IPS DF 6.9 (cell line): ENCODE measurements around the gene COL2A1.

Experiments used
- DNase-seq: peaks from one replicate; pipeline ENCODE4 v3.0.0-alpha.2; 2013; ENCODE audit warnings: low read depth, low spot score
- H3K27ac ChIP-seq: one replicate; pipeline ENCODE4 v1.5.1; 2013; ENCODE audit warnings: low read length, control low read depth
- H3K27me3 ChIP-seq: 2 replicates; pipeline ENCODE4 v1.6.1; 2013; ENCODE audit warnings: mild to moderate bottlenecking, low read length; ENCODE audit not compliant: control insufficient read depth, insufficient read depth
- H3K36me3 ChIP-seq: 2 replicates; pipeline ENCODE4 v1.6.1; 2013; ENCODE audit warnings: low read length; ENCODE audit not compliant: control insufficient read depth, insufficient read depth
- H3K4me1 ChIP-seq: 2 replicates; pipeline ENCODE4 v1.6.1; 2013; ENCODE audit warnings: low read length; ENCODE audit not compliant: control insufficient read depth, insufficient read depth
- H3K4me3 ChIP-seq: 2 replicates; pipeline ENCODE4 v1.5.1; 2013; ENCODE audit warnings: mild to moderate bottlenecking, low read length
- H3K9me3 ChIP-seq: 2 replicates; pipeline ENCODE4 v1.6.1; 2013; ENCODE audit warnings: low read length, inconsistent platforms; ENCODE audit not compliant: control insufficient read depth, insufficient read depth
- WGBS: extraction: QIAGEN DNeasy Blood & Tissue Kit; methylation state at CpG from one replicate; pipeline ENCODE4 v1.1.7; 2013; ENCODE audit warnings: mixed read lengths, missing lambda C conversion rate; ENCODE audit not compliant: insufficient read length, insufficient coverage; 5-methylcytosine and 5-hydroxymethylcytosine counted together

COL2A1 gene

DNA sequence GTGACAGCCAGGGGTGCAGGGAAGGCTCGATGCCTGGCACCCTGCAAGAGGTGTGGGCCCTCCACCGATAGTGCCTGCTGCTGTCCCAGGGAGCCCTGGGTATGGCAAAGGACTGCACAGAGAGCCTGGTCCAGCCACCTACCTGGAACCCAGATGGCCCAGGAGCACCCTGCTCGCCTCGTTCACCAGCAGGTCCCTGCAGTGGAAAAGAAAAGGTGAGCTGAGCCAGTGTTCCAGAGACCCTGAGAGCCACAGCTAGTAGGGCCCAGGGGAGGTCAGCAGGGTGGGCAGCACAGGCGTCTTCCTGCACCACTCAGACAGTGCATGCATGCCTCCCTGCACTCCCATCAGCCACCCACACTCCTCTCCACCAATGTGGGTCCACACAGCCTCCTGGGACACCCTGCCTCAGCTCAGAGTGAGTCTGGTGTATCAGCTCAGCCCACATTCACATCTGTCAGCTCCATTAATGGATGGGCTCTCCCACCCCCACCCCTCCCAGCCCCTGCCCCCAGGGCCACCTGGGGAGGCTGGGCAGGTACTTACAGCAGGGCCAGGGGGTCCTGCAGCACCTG, 20.6 kb downstream of the COL2A1 start:
- no peak for DNase-seq

DNA sequence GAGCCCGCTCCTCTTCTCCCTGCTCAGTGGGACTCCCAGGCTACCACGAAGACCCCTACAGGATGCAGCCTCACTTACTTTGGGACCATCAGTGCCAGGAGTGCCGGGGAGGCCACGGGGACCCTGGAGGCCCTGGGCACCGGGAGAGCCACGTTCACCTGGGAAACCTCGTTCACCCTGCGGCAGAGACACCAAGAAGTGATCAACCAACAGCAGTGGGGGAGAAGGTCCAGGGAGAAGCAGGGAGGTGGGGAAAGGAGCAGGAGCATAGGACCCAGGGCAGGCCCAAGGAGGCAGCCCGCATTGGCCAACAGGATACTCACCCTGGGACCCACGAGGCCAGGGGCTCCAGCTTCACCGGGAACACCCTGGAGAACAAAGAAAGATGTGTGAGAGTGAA, 21.5 kb downstream of the COL2A1 start:
- WGBS: no CpG with 5 or more reads among the region's 11 CpGs
- Histone ChIP-seq H3K36me3 (no peaks in the 10 kb centered on the region), H3K4me3 (no peak overlapping the region), H3K27me3 (no peaks in the 10 kb centered on the region), H3K9me3 (no peaks in the 10 kb centered on the region), H3K27ac (no peak overlapping the region), H3K4me1 (no peaks in the 10 kb centered on the region)
- DNase-seq: no peak

More for the DNA sequence above, 20.6 kb downstream of the COL2A1 start:
- H3K4me1 ChIP-seq: no peaks in the 10 kb centered on the region
- H3K27me3 ChIP-seq: no peaks in the 10 kb centered on the region
- no peak overlapping the region for H3K4me3 ChIP-seq
- no peak overlapping the region for H3K27ac ChIP-seq
- no CpG with 5 or more reads among the region's 5 CpGs for WGBS
- H3K9me3 ChIP-seq: no peaks in the 10 kb centered on the region
- H3K36me3 ChIP-seq: no peaks in the 10 kb centered on the region

DNA sequence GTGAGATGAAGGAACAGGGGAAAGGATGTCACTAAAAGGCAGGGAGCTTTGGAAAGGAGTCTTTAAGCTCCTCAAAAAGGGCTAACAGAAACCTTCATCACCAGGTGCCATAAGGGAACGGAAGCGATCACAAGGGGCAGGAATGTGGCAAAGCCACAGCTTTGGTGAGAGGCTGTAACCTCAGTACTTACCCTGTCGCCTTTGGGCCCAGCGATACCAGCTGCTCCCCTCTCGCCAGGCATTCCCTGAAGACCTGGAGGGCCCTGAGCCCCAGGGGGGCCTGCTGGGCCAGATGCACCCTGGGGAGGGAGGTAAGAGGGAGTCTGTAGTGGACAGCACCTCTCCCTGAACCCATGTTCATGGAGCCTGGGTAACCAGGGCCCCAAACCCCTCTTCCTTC, 22.0 kb downstream of the COL2A1 start:
- no peak for DNase-seq
- H3K36me3 ChIP-seq: no peaks in the 10 kb centered on the region

DNA sequence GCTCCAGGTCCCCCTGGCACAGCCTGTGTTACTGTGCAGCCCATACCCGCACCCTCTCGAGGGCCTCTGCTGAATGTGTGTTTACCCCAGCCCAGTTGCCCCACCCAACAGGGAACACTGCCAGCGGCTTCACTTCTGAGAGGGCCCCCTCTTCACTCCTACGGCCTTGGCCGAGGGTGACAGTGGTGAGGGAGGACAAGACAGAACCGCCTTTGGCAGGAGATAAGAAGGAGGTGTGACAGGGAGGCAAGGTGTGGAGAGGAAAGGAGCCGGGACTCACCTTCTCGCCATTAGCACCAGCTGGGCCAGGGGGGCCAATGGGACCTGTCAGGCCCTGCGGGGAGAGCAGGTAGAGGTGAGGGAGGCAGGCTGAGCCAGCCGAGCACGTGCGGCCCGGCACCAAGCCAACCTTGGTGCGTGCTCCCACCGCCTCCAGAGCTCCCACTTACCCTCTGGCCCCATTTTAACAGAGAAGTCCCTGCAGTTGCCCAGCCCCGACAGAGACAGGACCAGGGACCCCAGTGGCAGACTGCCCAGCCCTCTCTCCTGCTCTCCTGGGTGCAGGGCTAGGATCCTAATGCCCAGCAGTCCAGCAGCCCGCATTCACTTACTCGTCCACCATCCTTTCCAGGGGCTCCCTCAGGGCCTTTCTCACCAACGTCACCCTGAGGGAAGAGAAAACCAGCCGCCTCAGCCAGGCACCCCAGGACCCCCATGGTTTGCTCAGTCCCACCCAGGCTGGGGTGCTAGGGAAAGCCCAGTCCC, 22.6 kb downstream of the COL2A1 start:
- H3K4me3 ChIP-seq: no peak overlapping the region
- no peaks in the 10 kb centered on the region for H3K9me3 ChIP-seq
- no peaks in the 10 kb centered on the region for H3K27me3 ChIP-seq
- no peak for DNase-seq
- no peaks in the 10 kb centered on the region for H3K4me1 ChIP-seq
- no peaks in the 10 kb centered on the region for H3K36me3 ChIP-seq
- no peak overlapping the region for H3K27ac ChIP-seq
- WGBS: no CpG with 5 or more reads among the region's 20 CpGs

More for the DNA sequence above, 22.0 kb downstream of the COL2A1 start:
- H3K4me1 ChIP-seq: no peaks in the 10 kb centered on the region
- H3K9me3 ChIP-seq: no peaks in the 10 kb centered on the region
- WGBS: no CpG with 5 or more reads among the region's 5 CpGs
- H3K27ac ChIP-seq: no peak overlapping the region
- no peaks in the 10 kb centered on the region for H3K27me3 ChIP-seq
- H3K4me3 ChIP-seq: no peak overlapping the region

DNA sequence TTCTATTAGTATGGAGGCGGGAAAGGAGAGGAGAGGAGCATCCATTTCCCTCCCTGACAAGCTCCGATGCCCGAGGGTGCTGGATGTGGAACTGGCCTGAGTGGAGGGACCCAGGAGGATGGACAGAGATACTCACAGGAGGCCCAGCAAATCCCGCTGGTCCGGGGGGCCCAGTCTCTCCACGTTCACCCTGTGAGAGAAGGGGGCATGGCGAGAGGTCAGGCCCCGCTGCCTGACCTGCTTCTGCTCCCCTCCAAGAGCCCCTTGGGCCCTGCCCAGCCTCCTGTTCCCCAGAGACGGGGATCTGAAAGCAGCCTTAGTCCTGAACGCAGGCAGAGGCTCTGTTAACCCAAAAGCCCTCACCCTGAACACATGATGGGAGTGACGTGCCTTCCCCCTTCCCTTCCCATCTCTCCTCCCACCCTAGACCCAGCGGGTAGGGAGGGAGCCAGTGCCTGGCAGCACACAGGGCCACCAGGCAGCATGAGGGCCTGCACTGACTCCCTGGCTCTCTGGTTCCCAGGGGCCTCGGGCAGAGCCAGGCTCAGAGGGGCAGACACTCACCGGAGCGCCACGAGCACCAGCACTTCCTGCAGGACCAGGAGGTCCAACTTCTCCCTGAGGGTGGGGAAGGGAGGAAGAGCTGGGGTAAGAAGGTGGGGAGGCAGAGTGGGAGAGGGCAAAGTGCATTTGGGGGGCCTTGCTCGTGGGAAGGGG, 23.3 kb downstream of the COL2A1 start:
- no peak overlapping the region for H3K27ac ChIP-seq
- H3K4me3 ChIP-seq: no peak overlapping the region
- no CpG with 5 or more reads among the region's 17 CpGs for WGBS
- H3K27me3 ChIP-seq: no peaks in the 10 kb centered on the region
- DNase-seq: no peak
- no peaks in the 10 kb centered on the region for H3K4me1 ChIP-seq
- no peaks in the 10 kb centered on the region for H3K9me3 ChIP-seq
- no peaks in the 10 kb centered on the region for H3K36me3 ChIP-seq

DNA sequence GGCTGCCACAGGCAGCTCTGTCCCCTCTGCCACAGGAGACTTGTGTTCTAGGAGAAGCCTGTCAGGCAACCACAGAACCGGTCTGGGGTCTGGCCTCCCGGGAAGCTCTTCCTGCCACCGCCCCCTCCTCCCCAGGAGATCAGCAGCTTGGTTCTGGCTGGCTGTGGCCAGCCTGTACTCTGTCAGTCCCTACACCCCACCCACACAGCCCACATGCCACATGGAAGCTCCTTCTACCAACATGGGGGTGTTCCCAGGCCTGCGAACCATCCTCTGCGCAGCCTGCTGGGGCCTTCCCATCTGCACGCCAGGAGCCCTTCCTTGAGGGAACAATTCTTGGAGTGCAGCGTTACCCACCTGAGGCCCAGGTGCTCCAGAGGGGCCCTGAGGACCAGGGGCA, 24.1 kb downstream of the COL2A1 start:
- Histone ChIP-seq H3K4me1 (no peaks in the 10 kb centered on the region), H3K27ac (no peak overlapping the region), H3K9me3 (no peaks in the 10 kb centered on the region), H3K36me3 (no peaks in the 10 kb centered on the region), H3K27me3 (no peaks in the 10 kb centered on the region), H3K4me3 (no peak overlapping the region)
- no CpG with 5 or more reads among the region's 7 CpGs for WGBS
- no peak for DNase-seq

DNA sequence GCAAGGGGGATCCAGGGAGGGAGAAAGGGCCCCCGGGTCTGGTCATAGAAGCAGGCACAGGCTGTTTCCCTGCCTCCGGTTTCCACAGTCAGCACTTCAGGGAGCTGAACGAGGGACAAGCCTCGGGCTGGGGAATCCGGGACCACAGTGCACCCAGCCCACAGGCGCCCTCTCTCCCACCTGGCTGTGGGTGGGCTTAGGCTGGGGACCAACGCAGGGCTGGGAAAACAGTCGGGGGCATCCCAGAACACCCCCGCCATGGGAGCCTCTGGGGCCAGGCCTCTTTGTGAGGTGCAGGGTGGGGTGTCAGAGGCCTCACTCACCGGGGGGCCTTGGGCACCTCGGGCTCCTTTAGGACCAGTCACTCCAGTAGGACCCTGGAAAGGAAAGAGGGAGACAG, 24.6 kb downstream of the COL2A1 start:
- WGBS: no CpG with 5 or more reads among the region's 11 CpGs
- no peak for DNase-seq
- Histone ChIP-seq H3K4me1 (no peaks in the 10 kb centered on the region), H3K4me3 (no peak overlapping the region), H3K27ac (no peak overlapping the region), H3K27me3 (no peaks in the 10 kb centered on the region), H3K9me3 (no peaks in the 10 kb centered on the region), H3K36me3 (no peaks in the 10 kb centered on the region)

DNA sequence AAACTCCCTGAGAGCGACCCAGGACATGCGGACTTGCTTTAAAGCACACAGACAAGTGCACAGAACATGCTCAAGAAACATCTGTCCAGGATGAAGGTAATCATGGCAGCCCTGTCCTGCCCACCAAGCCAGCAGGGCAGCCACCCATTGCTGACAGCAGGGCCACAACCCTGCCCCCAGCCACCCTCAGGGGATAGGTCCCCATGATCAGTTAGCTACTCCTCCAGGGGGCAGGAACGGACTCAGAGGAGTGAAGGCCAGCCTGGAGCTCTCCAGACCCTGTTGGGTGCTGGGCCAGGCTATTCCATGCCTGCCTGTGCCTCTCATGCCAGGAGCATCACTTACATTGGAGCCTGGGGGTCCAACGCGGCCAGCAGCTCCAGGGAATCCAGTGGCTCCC, 25.1 kb downstream of the COL2A1 start:
- no CpG with 5 or more reads among the region's 5 CpGs for WGBS
- Histone ChIP-seq H3K36me3 (no peaks in the 10 kb centered on the region), H3K4me1 (no peaks in the 10 kb centered on the region), H3K27me3 (no peaks in the 10 kb centered on the region), H3K9me3 (no peaks in the 10 kb centered on the region), H3K27ac (no peak overlapping the region), H3K4me3 (no peak overlapping the region)
- no peak for DNase-seq

DNA sequence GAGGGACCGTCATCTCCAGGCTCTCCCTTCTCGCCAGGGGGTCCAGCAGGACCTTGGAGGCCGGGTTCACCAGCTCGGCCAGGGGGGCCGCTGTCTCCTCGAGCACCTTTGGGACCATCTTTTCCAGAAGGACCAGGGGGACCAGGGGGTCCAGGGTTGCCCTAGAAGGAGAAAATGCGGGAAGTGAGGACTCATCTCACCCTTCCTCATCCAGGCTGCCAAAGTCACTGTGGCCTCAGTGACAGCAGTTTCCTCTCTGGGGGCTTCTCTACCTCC, 25.7 kb downstream of the COL2A1 start:
- no peaks in the 10 kb centered on the region for H3K27me3 ChIP-seq
- no peak for DNase-seq
- no CpG with 5 or more reads among the region's 7 CpGs for WGBS
- no peaks in the 10 kb centered on the region for H3K36me3 ChIP-seq
- no peaks in the 10 kb centered on the region for H3K9me3 ChIP-seq
- H3K27ac ChIP-seq: no peak overlapping the region
- H3K4me1 ChIP-seq: no peaks in the 10 kb centered on the region
- H3K4me3 ChIP-seq: no peak overlapping the region

DNA sequence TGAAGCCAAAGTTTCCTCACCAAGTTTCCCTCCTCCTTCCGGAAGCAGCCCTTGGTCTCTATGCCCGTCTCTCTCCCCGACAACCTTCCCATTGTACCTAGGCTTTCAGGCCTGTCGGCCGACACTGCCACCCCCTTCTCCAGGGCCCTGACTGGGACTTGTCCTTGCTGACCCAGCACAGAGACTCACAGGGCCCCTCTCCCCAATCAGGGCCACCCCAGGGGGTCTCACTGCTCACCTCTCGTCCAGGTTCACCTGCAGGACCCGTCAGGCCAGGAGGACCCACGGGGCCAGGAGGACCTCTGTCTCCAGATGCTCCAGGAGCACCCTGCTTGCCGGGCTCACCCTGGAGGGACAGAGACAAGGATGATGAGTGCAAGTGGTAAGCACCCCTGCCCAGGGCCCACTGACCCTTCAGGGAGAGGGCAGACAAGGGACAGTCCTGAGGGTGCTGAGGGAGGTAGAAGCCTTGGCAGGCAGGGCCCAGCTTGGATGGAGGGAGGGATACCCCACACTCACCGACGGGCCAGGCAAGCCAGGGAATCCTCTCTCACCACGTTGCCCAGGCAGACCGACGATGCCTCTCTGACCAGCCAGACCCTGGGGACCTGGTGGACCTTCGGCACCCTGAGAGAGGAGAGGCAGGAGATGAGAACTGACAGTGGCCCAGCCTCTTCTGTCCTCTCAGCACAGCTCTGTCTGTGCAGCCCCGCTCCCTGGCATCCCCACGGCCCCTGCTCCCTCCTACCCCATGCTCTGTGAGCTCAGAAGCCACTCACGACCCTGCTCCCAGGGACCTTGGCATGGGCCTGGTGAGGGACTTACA, 26.3 kb downstream of the COL2A1 start:
- Histone ChIP-seq H3K27ac (no peak overlapping the region), H3K4me1 (no peaks in the 10 kb centered on the region), H3K36me3 (no peaks in the 10 kb centered on the region), H3K9me3 (no peaks in the 10 kb centered on the region), H3K27me3 (no peaks in the 10 kb centered on the region), H3K4me3 (no peak overlapping the region)
- no CpG with 5 or more reads among the region's 18 CpGs for WGBS
- no peak for DNase-seq
